Activated CD8-positive, alpha-beta T cell treated with anti-CD3 and anti-CD28 coated beads for 36 hours (primary cell): ENCODE measurements around the gene PCAT6. TPM values are rescaled to one million over a fixed set of nuclear protein-coding genes. Genes with fewer than 3 reads are reported as not detected.

Experiments used
- ATAC-seq: fragments of 200-7000 bp; cut with Tn5 transposase; one replicate; pipeline ENCODE4 v1.10.0; 2021; ENCODE audit warnings: mild to moderate bottlenecking, moderate library complexity
- CTCF ChIA-PET: fragments of 350-600 bp; sonication (Branson Sonifier 250); formaldehyde crosslinking; loops from one replicate; lab custom pipeline; 2021; ENCODE audit warnings: antibody characterized with exemption; lab: Charles Lee
- POLR2A ChIA-PET: fragments of 350-600 bp; sonication (Branson Sonifier 250); formaldehyde crosslinking; loops from one replicate; lab custom pipeline; 2021; ENCODE audit warnings: antibody characterized with exemption; lab: Charles Lee
- DNase-seq: peaks from one replicate; pipeline ENCODE4 v3.0.0-alpha.2; 2020
- H3K27ac Mint-ChIP-seq: one replicate; pipeline ENCODE4 v1.8.0; 2021; ENCODE audit warnings: mild to moderate bottlenecking, mixed read lengths
- H3K27me3 Mint-ChIP-seq: one replicate; pipeline ENCODE4 v1.8.0; 2021; ENCODE audit warnings: mixed read lengths
- H3K36me3 Mint-ChIP-seq: one replicate; pipeline ENCODE4 v1.8.0; 2021; ENCODE audit warnings: low read depth, mixed read lengths
- H3K4me1 Mint-ChIP-seq: one replicate; pipeline ENCODE4 v1.8.0; 2021; ENCODE audit warnings: low read depth, mixed read lengths
- H3K4me3 Mint-ChIP-seq: one replicate; pipeline ENCODE4 v1.8.0; 2021; ENCODE audit warnings: mild to moderate bottlenecking, moderate library complexity, mixed read lengths
- H3K9me3 Mint-ChIP-seq: one replicate; pipeline ENCODE4 v1.8.0; 2021; ENCODE audit warnings: mixed read lengths
- intact Hi-C: fragments of 100-400 bp; cut with micrococcal nuclease; formaldehyde crosslinking; loops from one replicate; pipeline ENCODE4 v1.10.0; 2022
- total RNA-seq, 2 experiments: library from RNA; stranded (reverse); gene quantifications; one replicate each; pipeline ENCODE4 v1.2.3, GENCODE V29; 2021
- TF ChIP-seq, protein P1 (sequence below): fragments of 200-600 bp; IDR thresholded peaks from one replicate; pipeline ENCODE4 v1.8.0; 2022; ENCODE audit warnings: antibody characterized with exemption, mild to moderate bottlenecking

The PCAT6 gene
- total RNA-seq: 1 to 10 TPM in 1 of 2 experiments, under 1 TPM in 1; 0.94 to 2.4 TPM

DNA sequence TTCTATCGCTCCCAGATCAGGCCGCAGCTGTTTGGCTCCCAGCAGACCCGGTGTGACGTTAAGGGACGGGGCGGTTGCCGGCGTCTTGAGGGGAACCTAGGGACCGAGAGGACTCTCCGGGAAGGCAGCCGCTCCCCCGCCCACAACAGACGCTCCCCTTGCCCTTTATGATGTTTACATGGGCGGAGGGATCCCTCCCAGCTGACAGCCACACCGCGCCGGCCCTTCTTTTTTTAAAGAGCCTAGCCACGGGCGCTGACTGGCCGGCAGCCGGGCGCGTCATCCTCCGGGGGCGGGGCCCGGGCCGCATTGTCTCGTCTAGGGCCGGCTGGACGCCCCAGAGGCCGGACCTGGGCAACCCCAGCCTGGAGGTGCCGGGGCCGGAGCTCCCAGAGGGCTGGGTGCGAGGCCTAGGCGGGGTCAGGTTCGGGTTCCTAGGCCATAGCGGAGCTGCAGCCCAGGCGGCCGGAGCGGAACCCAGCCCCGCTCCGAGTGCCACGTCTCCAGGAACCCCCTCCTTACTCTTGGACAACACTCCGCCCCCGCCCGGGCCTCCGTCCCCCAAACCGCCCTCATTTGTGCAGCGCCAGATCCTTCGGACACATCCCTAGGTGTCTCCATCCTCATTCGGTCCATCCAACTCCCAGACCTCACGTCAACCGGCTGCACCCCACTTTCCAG is at the start of gene PCAT6:
Gene PCAT6 (plus strand): TSS at position 340 of the 681 bp plus-strand sequence.
- ATAC-seq (peak; percentile 72), DNase-seq (peak; percentile 95)
- TF ChIP-seq, protein P1, sequence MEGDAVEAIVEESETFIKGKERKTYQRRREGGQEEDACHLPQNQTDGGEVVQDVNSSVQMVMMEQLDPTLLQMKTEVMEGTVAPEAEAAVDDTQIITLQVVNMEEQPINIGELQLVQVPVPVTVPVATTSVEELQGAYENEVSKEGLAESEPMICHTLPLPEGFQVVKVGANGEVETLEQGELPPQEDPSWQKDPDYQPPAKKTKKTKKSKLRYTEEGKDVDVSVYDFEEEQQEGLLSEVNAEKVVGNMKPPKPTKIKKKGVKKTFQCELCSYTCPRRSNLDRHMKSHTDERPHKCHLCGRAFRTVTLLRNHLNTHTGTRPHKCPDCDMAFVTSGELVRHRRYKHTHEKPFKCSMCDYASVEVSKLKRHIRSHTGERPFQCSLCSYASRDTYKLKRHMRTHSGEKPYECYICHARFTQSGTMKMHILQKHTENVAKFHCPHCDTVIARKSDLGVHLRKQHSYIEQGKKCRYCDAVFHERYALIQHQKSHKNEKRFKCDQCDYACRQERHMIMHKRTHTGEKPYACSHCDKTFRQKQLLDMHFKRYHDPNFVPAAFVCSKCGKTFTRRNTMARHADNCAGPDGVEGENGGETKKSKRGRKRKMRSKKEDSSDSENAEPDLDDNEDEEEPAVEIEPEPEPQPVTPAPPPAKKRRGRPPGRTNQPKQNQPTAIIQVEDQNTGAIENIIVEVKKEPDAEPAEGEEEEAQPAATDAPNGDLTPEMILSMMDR: no peak
- peak within 1 kb of the TSS; percentile 88 for H3K27ac Mint-ChIP-seq
- CTCF ChIA-PET: interaction anchor here (1.4 kb wide), 1 partner anchor 10 kb away, joined by 3 read pairs; no protein-coding TSS in a partner anchor
- H3K27me3 Mint-ChIP-seq: peaks cover 11% of the 10 kb centered on the region
- H3K4me1 Mint-ChIP-seq: peaks cover 37% of the 10 kb centered on the region
- peak within 1 kb of the TSS; percentile 94 for H3K4me3 Mint-ChIP-seq
- no peaks in the 10 kb centered on the region for H3K9me3 Mint-ChIP-seq
- peaks cover 5% of the 10 kb centered on the region for H3K36me3 Mint-ChIP-seq
- intact Hi-C loops: no loop called here
- POLR2A ChIA-PET: interaction anchor here (0.7 to 1.6 kb wide), 3 partner anchors 13 to 400 kb away, joined by 3 to 4 read pairs (median 3); no protein-coding TSS in a partner anchor

DNA sequence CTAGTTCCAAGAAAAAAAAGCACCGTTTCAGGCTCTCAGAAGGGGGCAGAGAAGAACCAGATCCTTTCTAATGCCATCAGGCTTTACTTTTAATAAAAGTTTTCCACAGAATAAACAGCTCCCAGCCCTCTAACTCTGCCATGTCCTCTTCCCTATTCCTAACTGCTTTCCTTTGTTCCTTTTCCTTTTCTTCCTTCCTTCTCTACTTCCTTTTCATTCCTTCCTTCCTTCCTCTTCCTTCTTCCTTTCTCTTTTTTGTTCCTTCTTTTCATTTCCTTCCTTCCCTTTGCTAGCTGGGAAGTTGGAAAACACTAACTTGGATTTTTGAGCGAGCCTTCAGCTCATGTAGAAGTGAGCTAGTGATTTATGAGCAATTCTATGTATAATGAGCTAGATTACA is 48.7 kb upstream of the PCAT6 start:
- CTCF ChIA-PET: interaction anchor here (0.7 to 1.2 kb wide), 2 partner anchors 101 to 234 kb away, joined by 3 read pairs; no protein-coding TSS in a partner anchor
- POLR2A ChIA-PET: interaction anchor here (0.6 kb wide), 1 partner anchor 196 kb away, joined by 3 read pairs; no protein-coding TSS in a partner anchor
- Mint-ChIP-seq H3K4me1 (no peaks in the 10 kb centered on the region), H3K9me3 (no peaks in the 10 kb centered on the region), H3K36me3 (peaks cover 24% of the 10 kb centered on the region), H3K27me3 (no peaks in the 10 kb centered on the region), H3K27ac (no peak overlapping the region), H3K4me3 (no peak overlapping the region)
- intact Hi-C loops: no loop called here
- TF ChIP-seq, protein P1: no peak
- no peak for ATAC-seq
- no peak for DNase-seq

DNA sequence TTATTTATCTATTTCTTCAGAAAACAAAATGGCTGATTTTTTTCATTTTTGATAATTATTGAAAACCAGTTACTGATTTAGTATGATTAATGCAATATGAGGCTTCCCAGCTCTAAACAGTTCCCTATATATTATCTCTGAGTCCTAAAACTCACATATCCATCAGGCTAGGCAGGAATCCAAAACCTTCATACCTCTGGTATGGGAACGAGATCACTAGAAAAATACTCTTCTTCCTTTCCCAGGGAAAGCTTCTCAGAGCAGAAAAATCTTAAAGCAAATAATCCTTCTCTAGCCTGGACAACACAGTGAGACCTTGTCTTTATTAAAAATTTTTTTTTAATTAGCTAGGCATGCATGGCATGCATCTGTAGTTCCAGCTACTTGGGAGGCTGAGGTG is 45.0 kb upstream of the PCAT6 start:
- ATAC-seq: no peak
- H3K9me3 Mint-ChIP-seq: no peaks in the 10 kb centered on the region
- DNase-seq: no peak
- intact Hi-C loops: no loop called here
- no peaks in the 10 kb centered on the region for H3K4me1 Mint-ChIP-seq
- POLR2A ChIA-PET: interaction anchor here (0.7 kb wide), 1 partner anchor 11 kb away, joined by 3 read pairs; no protein-coding TSS in a partner anchor
- no peak overlapping the region for H3K27ac Mint-ChIP-seq
- no peaks in the 10 kb centered on the region for H3K27me3 Mint-ChIP-seq
- no peak overlapping the region for H3K4me3 Mint-ChIP-seq
- TF ChIP-seq, protein P1: no peak
- CTCF ChIA-PET: interaction anchor here (0.6 to 1.5 kb wide), 2 partner anchors 46 to 393 kb away, joined by 3 read pairs; no protein-coding TSS in a partner anchor
- peaks cover 13% of the 10 kb centered on the region for H3K36me3 Mint-ChIP-seq

DNA sequence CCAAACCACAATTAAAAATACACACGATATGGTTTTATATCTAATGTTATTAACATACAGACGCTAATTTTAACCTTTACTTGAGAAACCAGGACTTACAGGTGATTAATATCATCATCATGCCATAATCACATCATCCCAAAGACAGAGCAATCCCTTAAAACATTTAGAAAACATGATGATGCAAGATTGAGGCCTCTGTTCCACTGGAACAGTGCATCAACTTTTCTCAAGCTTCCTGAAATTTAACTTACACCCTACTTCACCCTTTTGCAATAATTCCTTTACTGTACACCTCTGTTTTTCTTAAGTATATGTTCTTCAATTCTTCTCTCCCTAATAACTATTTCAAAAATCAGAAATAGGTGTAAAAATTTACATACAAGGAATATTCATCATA is 40.6 kb upstream of the PCAT6 start:
- CTCF ChIA-PET: no interaction called here
- TF ChIP-seq, protein P1: no peak
- POLR2A ChIA-PET: no interaction called here
- ATAC-seq (no peak), DNase-seq (no peak)
- Mint-ChIP-seq H3K27me3 (no peaks in the 10 kb centered on the region), H3K9me3 (no peaks in the 10 kb centered on the region), H3K4me3 (no peak overlapping the region), H3K27ac (no peak overlapping the region), H3K36me3 (peaks cover 17% of the 10 kb centered on the region), H3K4me1 (no peaks in the 10 kb centered on the region)
- intact Hi-C loops: no loop called here

DNA sequence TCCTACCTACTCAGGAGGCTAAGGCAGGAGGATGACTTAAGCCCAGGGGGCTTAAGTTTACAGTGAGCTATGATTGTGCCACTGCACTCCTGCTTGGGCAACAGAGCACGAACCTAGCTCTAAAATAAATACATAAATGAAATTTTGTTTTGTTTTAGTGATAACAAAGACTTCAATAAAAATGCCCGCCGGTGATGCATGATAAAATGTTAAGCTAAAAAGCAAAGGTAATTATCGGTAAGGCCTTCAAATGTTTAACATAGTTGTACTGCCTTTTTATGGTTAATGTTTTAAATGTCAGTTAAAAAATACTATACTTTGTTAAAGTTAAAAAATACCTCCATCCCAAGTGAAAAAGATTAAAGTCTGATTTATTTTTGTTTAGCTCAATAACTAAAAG is 29.6 kb upstream of the PCAT6 start:
- CTCF ChIA-PET: interaction anchor here (0.7 to 2.0 kb wide), 10 partner anchors 11 to 486 kb away, joined by 3 to 5 read pairs (median 3); no protein-coding TSS in a partner anchor

More for the DNA sequence above, 29.6 kb upstream of the PCAT6 start:
- H3K27me3 Mint-ChIP-seq: no peaks in the 10 kb centered on the region
- no peak for ATAC-seq
- DNase-seq: no peak
- POLR2A ChIA-PET: no interaction called here
- no peaks in the 10 kb centered on the region for H3K9me3 Mint-ChIP-seq
- no peak overlapping the region for H3K4me3 Mint-ChIP-seq
- peaks cover 24% of the 10 kb centered on the region for H3K4me1 Mint-ChIP-seq
- H3K36me3 Mint-ChIP-seq: peaks cover 1% of the 10 kb centered on the region
- TF ChIP-seq, protein P1: no peak
- intact Hi-C loops: no loop called here
- H3K27ac Mint-ChIP-seq: no peak overlapping the region
